GM12873 (cell line): ENCODE data around the gene CD33.

Experiments used
- TF ChIP-seq, protein P1 (sequence below): IDR thresholded peaks from 2 replicates; pipeline ENCODE4 v1.5.1; 2012; ENCODE audit warnings: low read depth, mild to moderate bottlenecking, moderate library complexity, low read length, control low read depth; ENCODE audit not compliant: insufficient read depth; ENCODE audit errors: missing control alignments

The CD33 gene

DNA sequence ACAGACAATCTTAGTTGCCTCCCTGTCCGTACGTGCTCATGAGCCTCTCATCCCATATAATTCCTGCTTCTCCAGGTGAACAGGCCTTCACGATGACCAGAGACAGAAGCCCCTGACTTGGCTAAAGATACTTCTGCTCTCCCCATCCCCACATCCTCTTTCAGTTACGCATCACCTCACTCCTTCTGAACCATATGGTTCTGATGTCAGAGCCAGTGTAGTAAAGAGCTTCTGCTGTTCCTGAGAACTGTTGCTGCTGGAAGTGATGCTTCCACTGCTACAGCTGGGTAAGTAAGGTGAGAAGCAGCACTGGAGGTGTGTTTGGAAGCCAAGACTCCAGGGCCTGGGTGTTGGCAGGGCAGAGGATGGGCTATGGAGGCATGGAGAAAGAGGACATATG, 38.9 kb downstream of the CD33 start:
- TF ChIP-seq, protein P1, sequence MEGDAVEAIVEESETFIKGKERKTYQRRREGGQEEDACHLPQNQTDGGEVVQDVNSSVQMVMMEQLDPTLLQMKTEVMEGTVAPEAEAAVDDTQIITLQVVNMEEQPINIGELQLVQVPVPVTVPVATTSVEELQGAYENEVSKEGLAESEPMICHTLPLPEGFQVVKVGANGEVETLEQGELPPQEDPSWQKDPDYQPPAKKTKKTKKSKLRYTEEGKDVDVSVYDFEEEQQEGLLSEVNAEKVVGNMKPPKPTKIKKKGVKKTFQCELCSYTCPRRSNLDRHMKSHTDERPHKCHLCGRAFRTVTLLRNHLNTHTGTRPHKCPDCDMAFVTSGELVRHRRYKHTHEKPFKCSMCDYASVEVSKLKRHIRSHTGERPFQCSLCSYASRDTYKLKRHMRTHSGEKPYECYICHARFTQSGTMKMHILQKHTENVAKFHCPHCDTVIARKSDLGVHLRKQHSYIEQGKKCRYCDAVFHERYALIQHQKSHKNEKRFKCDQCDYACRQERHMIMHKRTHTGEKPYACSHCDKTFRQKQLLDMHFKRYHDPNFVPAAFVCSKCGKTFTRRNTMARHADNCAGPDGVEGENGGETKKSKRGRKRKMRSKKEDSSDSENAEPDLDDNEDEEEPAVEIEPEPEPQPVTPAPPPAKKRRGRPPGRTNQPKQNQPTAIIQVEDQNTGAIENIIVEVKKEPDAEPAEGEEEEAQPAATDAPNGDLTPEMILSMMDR = no peak

DNA sequence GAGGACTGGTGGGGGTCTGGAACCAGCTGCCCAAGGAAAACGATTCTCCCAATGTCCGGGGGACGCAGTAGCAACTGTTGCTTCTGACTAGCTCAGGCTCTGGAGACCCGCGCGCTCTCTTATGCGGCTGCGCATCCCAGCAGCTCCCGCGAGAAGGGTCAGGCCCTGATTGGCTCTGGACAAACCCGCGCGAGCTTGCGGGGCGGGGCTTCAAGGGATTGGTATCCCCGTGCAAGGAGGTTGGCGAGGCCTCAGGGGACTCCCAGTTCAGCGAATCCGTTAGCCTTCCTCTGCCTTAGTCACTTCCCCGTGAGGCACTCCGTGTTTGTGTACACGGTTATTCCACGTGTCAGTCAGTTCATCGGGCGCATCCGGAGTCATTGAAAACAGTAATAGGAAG, 46.2 kb downstream of the CD33 start:
- TF ChIP-seq, protein P1 = no peak

DNA sequence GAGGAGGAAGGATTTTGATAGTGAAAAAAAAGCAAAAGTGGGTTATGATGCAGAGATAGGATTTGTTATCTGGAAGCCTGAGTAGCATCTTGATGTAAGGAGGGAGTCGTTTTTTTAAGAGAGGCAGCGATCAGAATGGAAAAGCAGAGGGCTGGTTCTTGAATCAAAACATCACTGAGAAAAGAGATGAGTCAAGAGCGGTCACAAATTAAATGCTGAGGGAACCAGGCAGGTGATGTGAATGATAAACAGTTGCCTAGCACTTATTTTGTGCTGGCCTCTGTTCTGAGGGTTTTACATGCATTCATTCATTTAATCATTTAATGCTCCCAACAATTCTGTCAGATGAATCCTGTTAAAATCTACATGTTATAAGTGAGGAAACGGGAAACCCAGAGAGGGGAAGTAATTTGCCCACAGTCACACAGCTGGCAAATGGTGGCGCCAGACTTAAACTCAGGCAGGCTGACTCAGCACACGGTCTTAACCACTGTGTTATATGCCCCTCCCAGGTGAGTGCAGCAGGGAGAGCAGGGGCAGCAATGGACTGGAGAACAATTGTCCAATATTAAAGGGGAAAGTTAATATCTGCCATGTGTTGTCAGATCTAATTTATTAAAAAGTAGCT, 47.4 kb downstream of the CD33 start:
- TF ChIP-seq, protein P1 = no peak

DNA sequence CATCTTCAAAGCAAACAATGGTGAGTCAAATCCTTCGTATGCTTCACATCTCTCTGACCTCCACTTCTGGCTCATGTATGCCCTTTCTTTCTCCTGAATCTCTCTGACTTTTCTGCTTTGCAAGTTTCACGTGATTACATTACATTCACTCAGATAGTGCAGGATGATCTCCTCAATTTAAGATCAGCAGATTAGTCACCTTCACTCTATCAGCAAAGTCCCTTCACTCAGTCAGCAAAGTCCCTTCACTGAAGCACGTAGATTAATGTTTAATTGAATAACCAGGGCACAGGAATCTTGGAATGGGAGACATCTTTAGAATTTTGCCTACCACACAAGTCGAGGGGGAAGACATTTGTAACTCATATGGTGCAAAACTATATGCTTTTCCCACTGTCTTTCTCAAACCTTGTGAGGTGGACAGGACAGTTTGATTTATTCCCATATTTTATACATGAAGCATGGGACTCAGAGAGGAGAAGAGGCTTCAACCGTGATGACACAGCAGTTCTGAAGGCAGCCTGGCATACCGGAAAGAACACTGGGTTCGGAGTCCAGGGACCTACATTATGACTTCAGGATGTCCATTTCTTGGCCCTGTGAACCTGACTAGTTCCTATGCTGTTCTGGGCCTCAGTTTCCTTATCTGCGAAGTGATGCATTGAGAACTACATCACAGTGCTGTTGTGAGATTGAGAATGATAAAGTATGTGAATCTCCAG, 49.3 kb downstream of the CD33 start:
- TF ChIP-seq, protein P1 = no peak

DNA sequence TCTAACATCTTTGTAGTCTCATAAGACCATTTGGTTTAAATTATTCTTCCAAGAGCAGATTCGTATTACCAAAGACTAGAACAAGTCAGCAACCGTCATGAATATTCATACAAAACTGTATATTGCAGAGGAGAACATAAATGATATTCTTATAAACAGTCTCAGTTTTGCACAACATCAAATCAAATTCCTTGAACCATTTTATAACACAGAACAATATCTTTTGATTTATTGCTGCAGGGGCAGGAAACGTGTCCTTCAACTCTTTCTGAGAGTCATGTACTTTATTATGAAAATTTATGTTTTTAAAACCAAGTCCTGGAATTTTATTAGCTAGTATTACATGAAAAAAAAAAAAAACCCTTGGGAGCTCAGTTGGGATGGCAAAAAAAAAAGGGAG, 52.2 kb downstream of the CD33 start:
- TF ChIP-seq, protein P1 = no peak

DNA sequence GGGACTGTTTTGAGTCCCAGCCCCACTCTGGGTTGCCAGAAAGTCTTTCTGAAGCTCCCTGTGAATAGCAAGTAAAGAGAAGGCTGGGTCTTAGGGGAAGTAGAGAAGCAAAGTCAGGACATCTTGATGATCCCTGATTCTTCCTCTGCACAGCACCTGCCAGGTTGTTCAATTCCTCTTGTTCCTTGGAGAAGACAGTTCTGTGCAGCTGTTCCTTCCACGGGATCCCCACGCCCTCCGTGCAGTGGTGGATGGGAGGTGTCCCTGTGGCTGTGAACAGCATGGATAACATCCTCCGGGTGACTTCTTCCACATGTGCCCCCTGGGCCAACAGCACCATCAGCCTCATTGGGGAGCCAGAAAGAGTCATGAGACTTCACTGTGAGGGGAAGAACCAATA, 57.5 kb downstream of the CD33 start:
- TF ChIP-seq, protein P1 = no peak

DNA sequence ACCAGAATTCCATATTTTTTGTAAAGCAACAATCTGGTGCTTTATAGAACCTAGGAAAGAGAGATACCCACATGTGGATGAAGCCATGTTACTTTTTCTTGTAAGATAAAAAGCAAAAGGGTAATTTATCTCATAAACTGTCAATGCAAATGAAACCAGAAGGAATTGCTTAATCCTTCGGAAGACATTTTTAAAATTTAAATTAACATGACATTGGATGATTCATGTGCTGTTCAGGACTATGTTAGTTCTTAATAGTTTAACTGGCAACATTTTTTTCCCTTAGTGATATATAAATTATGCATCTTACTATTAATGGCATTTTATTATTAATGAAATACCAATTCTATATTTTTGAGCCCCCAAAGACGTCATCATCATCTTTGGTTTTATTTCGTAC, 60.8 kb downstream of the CD33 start:
- TF ChIP-seq, protein P1 = no peak
